DND-41 (cell line): ENCODE measurements around the gene ZC3H4.

Experiments used
- EZH2 ChIP-seq: IDR thresholded peaks from 3 replicates; pipeline ENCODE4 v1.6.1; 2012; ENCODE audit warnings: borderline replicate concordance, low read depth, mild to moderate bottlenecking, moderate library complexity, low read length, inconsistent platforms; ENCODE audit not compliant: severe bottlenecking
- TF ChIP-seq, protein P1 (sequence below): IDR thresholded peaks from 2 replicates; pipeline ENCODE4 v1.5.1; 2012; ENCODE audit warnings: borderline replicate concordance, low read length, moderate library complexity, mild to moderate bottlenecking; ENCODE audit not compliant: poor library complexity, severe bottlenecking; ENCODE audit errors: extremely low read depth

DNA sequence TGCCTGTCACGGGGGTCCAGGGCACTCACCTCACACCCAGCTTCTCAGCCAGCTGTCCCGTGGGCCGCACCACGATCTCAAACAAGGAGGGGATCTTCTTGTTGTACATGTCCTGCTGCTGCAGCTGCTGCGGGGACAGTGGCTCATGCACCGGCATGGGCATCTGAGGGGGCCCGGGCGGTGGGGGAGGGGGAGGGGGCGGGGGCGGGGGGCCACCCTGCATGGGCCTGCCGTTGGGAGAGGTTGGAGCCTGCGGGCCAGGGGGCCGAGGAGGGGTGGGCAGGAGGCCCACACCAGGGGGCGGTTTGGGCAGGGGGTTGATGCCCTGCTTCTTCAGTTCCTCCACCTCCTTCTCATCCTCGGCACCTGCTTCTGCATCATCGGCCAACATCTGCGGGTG, 41.3 kb downstream of the ZC3H4 start:
- TF ChIP-seq, protein P1, sequence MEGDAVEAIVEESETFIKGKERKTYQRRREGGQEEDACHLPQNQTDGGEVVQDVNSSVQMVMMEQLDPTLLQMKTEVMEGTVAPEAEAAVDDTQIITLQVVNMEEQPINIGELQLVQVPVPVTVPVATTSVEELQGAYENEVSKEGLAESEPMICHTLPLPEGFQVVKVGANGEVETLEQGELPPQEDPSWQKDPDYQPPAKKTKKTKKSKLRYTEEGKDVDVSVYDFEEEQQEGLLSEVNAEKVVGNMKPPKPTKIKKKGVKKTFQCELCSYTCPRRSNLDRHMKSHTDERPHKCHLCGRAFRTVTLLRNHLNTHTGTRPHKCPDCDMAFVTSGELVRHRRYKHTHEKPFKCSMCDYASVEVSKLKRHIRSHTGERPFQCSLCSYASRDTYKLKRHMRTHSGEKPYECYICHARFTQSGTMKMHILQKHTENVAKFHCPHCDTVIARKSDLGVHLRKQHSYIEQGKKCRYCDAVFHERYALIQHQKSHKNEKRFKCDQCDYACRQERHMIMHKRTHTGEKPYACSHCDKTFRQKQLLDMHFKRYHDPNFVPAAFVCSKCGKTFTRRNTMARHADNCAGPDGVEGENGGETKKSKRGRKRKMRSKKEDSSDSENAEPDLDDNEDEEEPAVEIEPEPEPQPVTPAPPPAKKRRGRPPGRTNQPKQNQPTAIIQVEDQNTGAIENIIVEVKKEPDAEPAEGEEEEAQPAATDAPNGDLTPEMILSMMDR, result no peak
- TF ChIP-seq EZH2, result no peak
